G401 (cell line): ENCODE measurements around the gene CATSPERE. TPM values are rescaled to one million over a fixed set of nuclear protein-coding genes. Genes with fewer than 3 reads are reported as not detected.

ENCODE experiments used
- DNase-seq: peaks from one replicate; pipeline ENCODE4 v3.0.0-alpha.2; 2015; ENCODE audit warnings: low spot score
- in situ Hi-C: cut with HindIII; loops from 2 replicates; pipeline ENCODE4 v1.10.0; 2016; ENCODE audit warnings: low sequenced_read_pairs, mixed read lengths
- total RNA-seq: library from RNA; depleted of rRNA; stranded (reverse); fragments of >200 nt; shearing (Covaris generic); gene quantifications from 2 replicates; pipeline ENCODE4 v1.2.3, GENCODE V29; 2014; rRNA removed

The CATSPERE gene, protein sequence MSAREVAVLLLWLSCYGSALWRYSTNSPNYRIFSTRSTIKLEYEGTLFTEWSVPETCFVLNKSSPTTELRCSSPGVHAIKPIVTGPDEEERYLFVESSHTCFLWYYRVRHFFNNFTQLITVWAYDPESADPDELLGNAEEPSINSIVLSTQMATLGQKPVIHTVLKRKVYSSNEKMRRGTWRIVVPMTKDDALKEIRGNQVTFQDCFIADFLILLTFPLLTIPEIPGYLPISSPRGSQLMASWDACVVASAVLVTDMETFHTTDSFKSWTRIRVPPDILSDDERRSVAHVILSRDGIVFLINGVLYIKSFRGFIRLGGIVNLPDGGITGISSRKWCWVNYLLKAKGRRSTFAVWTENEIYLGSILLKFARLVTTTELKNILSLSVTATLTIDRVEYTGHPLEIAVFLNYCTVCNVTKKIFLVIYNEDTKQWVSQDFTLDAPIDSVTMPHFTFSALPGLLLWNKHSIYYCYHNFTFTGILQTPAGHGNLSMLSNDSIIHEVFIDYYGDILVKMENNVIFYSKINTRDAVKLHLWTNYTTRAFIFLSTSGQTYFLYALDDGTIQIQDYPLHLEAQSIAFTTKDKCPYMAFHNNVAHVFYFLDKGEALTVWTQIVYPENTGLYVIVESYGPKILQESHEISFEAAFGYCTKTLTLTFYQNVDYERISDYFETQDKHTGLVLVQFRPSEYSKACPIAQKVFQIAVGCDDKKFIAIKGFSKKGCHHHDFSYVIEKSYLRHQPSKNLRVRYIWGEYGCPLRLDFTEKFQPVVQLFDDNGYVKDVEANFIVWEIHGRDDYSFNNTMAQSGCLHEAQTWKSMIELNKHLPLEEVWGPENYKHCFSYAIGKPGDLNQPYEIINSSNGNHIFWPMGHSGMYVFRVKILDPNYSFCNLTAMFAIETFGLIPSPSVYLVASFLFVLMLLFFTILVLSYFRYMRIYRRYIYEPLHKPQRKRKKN
- total RNA-seq = not detected in 2 replicates

DNA sequence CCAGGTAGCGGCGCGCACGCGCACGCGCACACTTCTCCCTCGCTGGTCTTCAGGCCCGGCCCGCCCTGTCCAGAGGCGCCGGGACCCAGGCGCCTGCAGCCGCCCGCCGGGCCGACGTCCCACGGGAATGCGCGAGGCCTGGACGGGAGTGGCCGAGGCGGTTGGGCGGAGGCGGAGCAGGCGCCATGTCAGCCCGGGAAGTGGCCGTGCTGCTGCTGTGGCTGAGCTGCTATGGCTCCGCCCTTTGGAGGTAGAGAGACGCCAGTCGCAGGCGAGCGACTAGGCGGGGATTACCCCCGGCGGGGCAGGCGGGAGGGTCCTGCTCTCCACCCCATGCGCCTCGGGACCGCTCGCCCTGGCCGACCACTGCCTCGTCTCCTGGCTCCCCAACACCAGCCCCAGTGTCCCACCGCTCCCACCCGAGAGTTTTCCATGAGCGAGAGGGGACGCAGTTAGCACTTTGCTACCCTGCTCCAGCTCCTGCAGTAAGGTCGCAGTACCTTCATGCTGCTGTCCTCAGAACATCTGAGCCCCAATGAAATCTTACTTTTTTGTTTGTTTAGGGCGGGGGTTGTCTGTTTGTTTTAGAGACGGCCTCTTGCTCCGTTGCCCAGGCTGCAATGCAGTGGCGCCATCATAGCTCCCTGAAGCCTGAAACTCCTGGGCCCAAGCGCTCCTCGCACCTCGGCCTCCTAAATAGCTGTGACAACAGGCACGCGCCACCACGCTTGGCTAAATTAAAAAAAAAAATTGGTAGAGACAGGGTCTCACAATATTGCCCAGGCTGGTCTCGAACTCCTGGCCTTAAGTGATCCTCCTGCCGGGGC is at the start of gene CATSPERE:
Gene CATSPERE (plus strand): TSS at position 29 of the 827 bp plus-strand sequence. CDS start 157 bp downstream, at position 186.
- in situ Hi-C loops = no loop called here
- DNase-seq = peak; percentile 80

DNA sequence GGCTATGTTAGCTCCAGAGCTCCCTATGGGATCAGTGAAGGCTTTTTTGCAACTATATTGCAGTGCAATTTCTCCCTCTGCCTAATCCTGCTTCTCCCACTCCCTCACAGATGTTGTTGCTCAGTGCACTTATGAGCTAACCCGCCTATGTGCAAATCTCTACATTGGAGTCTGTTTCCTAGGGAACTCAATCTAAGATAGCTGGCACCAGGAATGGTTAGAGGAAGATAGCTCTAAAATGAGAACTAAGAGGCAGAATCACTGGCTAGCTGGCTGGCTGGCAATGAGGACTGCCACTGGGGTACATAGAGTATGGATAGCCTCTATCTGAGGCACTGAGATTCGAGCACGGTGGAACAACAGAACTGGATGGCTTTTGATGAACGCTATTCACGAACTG is 48.9 kb upstream of the CATSPERE start:
- no peak for DNase-seq
- in situ Hi-C loops = no loop called here

DNA sequence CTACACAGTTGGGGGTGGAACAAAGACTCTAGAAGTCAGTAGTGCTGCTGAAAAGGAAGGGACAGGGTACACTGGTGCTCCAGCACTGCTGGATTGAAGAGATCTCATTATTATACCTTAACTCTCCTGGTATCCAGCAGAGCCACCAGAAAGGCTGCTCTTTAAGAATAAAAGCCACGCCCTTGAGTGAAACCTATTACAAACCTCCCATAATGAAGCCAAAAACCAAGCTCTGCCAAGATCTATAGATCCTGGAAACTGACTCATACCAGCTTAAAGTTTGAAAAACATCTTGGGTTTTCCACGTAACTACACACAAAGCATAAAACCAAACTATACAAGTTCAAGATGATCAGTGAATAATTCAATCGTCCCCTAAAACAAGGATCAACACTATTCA is 47.3 kb upstream of the CATSPERE start:
- in situ Hi-C loops = no loop called here
- no peak for DNase-seq

DNA sequence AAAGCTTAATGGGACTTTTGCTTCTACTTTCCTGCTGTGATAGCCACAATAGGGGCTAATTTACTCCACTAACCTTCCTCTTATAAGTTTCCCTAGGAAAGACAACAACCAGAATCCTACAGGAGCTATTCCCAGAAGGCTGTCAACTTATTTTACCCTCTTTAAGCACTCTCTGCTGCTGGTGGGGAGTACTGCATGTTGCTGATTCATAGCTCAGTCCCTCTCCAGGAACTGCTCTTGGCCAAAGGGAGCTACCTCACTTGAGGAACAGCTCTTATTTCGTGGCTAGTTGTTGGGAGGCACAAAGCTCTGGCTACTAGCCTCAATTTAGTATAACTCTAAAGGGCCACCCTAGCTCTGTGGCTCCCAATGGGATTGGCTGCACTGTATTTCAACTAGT is 46.5 kb upstream of the CATSPERE start:
- DNase-seq = no peak
- in situ Hi-C loops = no loop called here

DNA sequence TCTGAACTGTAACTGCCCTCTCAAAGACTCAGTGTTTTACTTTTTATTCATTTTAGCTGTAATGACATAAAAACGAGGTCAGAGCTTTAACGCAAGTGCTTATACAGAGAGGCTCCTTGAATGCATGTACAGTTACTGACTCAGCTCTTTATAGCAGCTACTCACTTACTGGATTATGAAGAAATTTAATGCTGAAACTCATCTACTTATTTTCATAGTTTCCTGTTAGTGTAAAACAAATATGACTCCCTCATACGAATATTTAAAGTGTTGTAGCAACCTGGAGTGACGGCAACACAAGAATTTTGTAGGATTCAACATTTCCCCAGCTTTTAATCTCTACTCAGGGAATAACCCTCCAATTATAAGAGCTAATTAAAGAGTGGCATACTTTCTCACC is 42.0 kb upstream of the CATSPERE start:
- in situ Hi-C loops = no loop called here
- no peak for DNase-seq

DNA sequence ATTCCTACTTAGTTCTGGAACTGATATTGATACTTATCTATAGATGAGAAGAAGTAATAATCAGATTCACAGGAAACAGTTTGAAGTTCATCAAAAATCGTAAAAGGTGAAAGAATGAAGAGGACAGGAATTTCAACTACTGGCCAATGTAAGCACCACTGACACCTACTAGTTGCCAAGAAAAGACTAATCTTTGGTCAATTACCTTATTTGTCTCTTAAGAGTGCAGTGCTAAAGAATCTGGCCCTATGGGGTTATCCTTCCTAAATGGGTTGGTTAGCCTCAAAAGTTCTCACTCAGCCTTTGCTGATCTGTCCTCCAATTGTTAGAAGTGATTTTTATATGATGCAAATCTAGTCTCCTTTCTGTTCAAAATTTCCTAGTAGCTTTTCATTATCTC is 38.9 kb upstream of the CATSPERE start:
- in situ Hi-C loops = no loop called here
- no peak for DNase-seq

DNA sequence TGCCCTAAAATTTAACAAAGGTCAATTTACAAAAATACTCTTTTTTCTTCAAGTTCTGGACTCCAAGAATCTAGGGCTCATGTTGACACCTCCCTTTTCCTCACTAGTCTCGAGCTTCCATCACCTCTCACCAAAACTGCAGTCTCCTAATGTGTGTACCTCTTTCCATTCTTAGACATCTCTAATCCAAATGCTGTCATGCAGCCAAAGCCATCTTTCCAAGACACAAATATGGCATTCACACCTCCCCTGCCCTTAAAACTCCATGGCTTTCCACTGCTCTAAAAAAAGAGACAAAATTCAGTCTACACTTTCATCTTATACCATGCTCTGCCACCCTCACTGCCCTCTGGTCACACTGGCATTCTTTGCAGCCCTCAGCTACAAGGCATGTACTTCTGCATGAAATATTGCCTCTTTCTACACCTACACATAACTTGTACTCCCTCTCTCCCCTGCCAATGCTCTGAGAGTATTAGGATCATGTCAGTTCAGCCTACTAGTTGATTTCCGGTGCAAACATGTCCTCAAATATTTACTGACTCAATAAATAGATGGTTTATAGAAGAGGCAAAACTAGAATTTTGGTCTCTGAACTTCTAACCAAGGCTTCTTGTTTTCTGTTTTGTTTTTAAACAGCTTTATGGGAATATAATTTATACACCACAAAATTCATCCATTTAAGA is 36.3 kb upstream of the CATSPERE start:
- in situ Hi-C loops = no loop called here
- DNase-seq = peak; percentile 28

DNA sequence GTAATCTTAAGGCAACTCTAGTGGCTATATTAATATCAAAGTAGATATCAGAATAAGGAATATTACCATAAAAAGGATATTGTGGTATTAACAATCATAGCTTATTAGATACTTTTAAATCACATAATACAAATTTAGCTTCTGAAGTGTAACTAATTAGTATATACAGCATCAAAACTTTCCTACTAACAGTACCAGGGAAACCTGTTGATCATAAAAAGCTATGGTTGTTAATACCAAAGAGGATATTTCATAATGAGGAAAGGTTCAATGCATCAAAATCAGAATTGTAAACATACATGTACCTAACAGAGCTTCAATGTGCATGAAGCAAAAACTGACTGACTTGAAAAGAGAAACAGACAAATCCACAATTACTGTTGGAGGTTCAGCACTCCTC is 33.4 kb upstream of the CATSPERE start:
- in situ Hi-C loops = no loop called here
- DNase-seq = no peak

DNA sequence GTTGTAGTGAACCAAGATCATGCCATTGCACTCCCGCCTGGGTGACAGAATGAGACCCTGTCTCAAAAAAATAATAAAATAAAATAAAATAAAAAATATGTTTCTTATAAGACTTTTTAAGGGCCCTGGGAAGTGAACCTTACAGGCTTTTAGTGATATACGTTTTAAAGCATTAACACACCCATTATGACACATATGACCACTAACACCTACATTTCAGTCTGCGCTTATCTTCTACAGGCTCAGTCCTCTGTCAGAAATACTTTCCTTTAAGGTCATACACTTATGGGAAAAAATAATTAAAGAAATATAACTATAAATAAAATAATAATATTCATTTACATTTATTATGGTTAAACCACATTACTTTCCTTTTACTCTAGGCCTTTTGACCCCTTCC is 31.3 kb upstream of the CATSPERE start:
- no peak for DNase-seq
- in situ Hi-C loops = no loop called here

DNA sequence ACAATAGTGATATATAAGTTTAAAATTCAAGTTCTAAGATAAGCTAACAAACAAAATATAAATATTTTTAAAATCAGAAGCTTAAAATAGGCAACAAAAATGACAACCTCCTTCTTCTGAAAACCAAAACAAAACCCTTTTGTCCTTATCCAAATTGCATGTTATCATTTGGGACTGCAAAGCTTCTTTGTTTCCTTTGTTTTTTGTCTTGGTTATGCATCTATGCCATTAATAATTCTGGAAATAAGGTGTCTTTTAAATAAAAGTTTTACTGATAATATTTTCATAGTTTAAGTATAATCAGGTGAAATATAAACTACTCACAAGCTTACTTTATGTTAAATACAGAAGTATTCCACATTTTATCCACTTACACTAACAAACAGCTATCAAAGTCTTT is 29.9 kb upstream of the CATSPERE start:
- DNase-seq = no peak
- in situ Hi-C loops = no loop called here

DNA sequence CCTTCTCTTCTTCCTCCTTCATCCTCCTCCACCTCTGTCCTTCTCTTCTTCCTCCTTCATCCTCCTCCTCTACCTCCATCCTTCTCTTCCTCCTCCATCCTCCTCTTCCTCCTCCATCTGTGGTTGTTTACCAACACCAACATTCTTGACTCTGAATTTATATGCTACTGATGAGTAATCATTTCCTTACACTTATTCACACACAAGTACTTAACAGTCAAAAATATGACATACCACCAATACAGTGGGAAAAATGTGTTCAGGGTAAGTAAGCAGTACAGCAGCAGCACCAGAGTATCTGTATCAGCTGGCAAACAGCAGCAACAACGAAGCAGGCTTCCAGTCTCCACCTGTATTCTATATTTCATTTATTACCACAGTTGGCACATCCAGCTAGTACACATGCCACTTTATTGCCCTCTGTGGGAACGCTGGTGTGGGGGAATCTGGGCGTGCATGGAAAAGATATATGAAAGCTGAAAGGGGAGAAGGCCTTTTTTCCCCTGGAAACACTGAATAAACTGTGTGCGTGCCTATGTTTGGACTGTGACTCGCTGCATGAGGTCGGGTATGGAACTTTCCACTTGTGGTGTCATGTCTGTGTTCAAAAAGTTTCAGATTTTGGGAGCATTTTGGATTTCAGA is 25.4 kb upstream of the CATSPERE start:
- no peak for DNase-seq
- in situ Hi-C loops = no loop called here

DNA sequence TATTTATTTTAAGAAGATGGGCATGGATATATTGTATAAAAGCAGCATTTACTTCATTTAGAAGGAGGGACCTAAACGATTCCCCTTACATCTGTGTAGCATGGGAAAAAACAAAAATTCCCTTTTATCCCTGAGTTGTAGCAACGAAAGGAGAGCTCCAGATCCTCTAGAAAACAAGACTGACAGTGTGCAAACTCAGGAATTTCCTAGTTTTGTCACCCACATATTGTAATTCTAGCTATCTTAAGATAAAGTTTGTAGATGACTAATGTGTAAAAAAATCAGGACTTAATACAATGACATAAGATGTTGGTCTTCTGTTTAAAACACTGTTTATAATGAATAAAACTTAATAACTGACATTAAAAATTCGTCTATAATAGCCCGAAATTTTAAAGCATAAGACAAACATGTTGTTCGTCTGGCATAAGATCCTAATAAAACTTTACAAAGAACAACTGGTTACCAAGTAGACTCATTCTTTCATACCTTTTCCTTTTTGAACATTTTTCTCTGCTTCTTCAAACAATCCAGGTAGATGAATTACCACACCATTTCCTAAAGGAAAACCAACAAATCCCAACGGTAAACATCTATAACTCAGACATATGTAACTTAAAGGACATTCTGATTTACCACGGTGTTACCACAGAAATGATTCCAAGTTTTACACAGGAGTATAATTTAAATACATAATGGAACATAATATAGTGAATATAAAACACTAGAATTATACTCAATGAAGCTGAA is 24.6 kb upstream of the CATSPERE start:
- no peak for DNase-seq
- in situ Hi-C loops = no loop called here

DNA sequence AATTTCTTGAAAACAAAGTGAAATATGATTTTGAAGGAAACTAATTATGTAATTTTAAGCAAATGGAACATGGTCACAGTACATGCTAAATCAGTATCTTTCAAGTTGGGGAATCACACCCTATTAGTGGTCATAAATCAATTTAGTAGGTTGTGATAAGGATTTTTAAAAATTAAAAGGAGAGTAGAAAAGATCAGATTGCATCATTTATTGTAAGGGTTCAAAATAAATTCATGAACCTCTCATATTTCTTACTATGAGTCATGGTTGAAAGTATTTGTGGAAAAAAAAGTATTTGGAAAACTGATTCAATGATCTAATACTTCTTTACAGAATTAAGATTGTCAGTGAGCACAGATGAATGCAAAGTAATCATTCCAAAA is 24.0 kb upstream of the CATSPERE start:
- no peak for DNase-seq
- in situ Hi-C loops = no loop called here

DNA sequence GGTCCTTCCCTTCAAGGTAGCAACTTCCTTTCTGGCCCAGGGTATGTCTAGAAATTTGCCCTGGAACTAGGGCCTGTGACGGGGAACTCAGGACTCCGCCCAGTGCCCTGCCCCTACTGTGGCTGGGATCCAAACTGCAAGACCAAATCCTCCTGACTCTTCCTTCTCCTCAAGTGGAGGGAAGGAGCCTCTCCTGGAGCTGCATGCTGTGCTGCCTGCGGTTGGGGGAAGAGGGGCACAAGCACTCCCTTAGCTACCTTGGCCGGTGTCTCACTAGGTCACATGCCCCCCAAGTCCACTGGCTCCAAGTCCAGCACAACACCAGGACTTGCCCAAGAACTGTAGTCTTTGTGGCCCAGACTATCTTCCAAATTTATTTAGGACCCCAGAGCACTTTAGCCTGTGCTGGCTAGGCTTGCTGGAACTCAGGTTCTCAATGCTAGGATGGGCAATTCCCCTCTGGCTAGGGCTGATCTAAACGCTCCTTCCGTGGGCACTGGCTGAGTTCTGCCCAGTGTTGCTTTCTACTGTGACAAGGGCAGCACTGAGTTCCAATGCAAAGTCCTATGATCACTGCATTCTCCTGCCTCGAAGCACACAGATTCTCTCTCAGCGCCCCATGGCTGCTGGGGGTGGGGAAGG is 21.6 kb upstream of the CATSPERE start:
- in situ Hi-C loops = no loop called here
- DNase-seq = no peak

DNA sequence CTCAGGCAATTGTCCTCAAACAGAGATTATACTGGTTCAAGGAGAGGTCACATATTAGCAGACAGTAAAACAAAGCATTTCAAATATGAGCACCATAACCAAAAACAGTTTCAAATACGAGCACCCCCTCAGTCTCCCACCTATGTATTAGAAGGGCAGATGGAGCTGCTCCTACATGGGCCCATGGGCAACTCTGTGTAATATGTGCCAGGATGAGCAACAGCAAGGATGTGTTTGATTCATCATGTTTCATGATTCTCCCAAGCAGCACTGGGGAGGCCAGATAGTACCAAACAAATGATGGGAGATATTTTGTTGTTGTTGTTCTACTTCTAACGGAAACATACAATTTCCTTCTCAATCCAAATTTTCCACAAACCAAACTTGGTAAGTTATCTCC is 18.2 kb upstream of the CATSPERE start:
- in situ Hi-C loops = no loop called here
- no peak for DNase-seq

DNA sequence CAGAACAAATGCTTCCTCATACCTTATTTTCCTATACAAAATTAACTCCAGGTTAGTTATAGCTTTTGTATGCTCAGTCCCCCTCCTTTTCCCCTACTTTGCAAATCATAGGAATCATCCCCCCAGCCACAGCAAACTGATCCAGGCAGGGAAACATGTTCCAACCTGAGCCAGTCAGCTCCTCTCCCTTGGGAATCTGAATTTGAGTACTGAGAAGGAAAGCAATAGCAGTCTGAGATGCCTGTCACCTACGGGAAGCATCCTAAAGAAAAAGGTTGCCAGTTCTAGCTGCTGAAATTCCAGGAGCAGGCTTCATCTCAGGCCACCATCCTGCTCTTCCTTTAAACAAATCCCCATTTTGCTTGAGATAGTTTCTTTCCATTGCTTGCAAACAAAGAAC is 16.2 kb upstream of the CATSPERE start:
- DNase-seq = no peak
- in situ Hi-C loops = no loop called here
